HG03159 (cell line): Measurements from ENCODE around the gene CACHD1.
"Not testable (repeated sequence)": the region's sequence is repeated elsewhere in the genome, so short reads cannot be mapped to it uniquely, and the experiment has no call there.

ENCODE experiments used
- ATAC-seq: cut with Tn5 transposase; IDR thresholded peaks from one replicate; pipeline ENCODE4 v1.9.1; 2021; ENCODE audit warnings: mild to moderate bottlenecking, moderate library complexity; ENCODE audit not compliant: unreplicated experiment

Gene CACHD1

DNA sequence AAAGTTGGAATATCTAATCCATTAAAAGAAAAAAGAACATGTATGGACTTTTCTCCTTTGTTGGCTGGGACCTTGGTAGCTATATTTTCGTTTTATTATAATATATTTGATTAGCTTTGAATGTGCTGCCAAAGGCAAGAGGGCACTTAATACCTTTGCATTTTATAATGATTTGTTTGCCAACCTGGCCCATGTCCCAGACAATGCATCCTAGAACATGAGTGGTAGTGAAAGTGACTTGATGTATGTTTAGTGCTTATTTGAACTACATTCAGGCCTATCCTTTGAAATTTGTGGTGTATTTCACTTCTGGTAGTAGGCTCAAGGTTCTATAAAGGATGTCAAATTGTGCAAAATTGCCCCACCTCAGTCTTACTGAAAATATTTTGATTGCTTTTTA lies 25.9 kb downstream of the CACHD1 start:
- no peak for ATAC-seq

DNA sequence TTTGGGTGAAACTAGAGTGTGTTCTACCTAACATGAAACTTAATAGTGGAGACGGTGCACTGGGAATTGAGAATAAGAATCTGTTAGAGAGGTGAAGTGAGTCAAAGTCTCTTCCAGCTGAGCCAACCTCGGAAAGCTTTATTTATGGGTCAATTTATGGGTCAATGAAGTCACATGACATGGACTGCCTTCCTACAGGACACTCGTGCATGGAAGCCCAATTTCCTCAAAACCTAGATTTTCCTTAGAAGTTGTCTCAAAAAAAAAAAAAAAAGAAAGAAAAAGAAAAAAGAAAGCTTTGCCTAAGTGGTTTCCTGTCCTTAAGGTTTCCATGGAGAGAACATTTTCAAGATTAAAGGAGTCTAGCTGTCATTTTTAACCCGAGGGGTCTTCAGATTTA lies 26.7 kb downstream of the CACHD1 start:
- ATAC-seq, result no peak

DNA sequence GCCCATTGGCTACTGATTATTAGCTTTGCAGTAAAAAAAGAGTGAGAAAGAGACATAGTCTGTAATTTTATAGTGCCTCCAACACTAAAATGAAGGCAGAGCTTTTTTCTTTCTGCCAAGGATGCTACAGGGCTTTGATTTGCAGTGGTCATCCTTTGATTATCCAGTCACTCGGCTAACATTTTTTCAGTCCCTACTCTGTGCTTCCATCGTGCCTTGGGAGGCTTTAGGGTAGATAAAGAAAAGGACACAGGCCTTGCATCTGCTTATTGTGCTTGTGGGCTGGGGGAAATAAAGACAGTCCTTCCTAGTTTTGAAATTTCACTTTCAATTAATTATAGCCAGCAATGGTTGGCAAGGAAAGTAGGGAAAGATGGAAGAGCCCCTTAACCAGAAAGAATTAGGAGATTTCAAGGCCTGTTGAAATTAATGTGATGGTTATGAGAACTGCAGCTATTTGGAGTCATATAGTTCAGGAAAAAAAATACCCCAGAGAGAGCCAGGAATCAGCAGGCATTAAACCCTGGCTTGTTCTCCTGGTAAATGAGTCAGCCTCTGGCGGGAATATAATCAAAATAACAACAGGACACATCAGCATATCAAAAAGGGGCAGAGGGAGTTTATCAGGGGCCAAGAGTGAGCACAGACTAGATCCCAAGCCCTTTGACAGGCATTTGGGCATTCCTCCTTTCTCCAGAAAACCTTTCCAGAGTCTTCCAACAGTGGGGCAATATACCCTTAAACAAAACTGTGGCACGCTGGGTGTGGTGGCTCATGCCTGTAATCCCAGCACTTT lies 27.4 kb downstream of the CACHD1 start:
- no peak for ATAC-seq

DNA sequence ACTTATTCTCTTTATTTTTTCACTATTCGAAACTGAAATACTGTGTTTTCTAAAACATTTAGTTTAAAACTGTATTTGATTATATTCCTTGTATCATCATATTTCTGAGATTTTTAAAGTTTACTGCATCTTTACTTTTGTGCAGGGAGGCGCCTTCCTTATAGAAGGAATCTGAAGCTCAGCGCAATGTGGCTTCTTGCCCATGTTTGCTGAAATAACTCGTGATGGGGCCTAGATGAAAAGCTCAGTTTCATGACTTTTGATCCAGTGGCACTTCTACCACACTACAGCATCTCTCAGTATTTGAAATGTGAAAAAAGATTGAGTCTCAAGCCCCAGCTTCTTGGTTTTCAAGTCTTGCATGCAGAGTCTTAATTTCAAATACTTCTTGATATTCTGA lies 28.4 kb downstream of the CACHD1 start:
- no peak for ATAC-seq

DNA sequence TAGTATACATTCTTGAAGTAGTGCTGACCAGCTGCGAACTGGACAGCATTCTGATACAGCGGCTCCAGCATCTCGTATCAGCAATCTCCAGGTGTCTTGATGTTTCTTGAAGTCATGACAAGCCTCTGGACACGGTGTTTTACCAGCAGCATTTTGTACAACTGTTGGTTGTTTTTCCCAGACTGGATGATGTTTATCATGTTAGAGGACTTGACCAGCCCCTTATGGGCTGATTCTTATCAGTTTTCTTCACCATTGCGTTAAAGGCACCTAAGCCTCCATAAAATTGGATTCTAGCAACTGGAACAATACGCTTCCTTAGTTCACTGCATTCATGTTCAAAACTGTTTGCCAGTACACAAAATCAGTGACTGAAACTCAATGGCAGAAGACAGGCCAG lies 29.1 kb downstream of the CACHD1 start:
- ATAC-seq, result no peak

DNA sequence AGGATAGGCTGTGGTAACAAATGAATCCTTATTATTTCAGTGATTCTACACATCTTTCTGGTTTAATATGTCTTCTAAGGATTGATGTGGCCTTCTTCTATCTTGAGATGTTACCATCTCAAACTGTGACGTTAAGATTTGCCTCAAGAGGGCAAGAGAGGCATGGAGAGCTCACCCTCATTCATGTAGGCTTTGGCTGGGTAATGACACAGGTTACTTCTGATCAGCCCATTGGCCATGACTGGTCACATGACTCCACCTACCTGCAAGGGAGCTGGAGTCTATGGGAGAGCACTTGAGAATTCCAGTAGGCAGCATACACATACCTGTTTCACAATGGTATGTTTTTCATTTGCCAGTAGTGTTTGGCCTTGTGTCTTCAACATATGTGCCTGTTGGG lies 30.0 kb downstream of the CACHD1 start:
- no peak for ATAC-seq

DNA sequence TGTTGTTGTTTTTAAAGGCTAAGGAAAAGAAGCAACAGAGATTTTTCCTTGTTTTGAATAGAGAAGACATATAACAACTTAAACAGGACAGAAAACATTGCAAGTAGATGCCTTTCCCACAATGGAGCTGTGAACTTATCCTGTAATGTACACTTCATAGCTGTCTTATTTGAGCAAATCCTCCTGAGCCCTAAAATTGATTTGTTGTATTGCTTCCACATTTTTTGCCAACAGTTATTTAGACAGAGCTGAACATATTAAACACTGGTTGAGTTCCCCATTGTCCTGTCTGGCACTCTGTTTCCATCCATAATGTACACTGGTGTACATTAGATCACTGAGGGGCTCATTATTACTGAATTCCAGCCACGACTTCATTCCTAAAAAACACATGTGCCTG lies 32.2 kb downstream of the CACHD1 start:
- ATAC-seq, result no peak

DNA sequence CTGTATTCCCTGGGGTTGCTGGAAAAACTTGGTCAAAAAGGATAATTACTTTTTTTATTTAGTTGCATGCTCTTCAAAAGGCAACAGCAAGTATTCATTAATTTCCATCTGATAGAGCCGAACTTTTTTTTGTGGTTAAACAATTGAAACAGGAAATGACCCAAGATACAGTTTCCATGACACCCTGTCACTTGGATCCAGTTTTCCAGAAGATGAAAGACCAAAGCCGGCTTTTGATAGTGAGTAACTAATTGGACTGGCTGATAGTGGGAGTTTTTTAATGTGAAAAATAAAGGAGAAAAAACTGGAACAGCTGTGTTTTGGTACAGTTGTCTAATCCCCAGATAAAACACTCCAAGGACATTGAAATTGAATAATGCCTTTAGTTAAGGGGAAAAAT lies 33.0 kb downstream of the CACHD1 start:
- ATAC-seq, result no peak

DNA sequence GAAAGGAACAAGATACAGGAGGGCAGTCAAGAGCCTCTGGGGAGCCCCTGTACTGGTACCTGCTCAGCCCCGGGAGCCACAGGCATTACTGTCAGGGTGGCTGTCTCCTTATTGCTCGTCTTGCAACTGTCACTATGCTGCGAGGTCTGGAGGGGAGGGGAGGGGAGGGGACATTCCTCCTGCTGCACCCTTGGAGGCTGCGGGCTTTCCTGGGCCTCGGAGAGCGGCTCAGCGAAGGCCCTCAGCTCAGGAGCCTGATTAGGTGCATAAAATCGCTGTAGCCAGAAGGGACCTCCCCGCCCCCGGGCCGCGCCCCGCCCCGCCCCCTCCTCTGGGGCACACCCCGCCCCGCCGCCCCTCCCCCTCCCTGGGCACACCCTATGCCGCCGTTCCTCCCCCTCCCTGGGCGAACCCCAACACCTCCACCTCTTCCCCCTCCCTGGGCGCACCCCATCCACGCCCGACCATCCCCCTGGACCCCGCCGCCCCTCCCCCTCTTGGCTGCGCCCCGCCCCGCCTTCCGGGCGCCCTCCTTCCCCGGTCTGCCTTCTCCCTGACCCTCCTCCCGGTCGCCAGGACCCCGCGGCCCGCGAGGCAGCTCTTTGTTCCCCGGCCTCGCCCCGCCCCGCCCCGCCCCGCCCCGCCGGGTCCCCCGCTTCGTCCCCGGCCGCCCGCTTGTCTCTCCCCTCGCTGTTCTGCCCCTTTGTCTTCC lies 35.5 kb downstream of the CACHD1 start:
- no peak for ATAC-seq

DNA sequence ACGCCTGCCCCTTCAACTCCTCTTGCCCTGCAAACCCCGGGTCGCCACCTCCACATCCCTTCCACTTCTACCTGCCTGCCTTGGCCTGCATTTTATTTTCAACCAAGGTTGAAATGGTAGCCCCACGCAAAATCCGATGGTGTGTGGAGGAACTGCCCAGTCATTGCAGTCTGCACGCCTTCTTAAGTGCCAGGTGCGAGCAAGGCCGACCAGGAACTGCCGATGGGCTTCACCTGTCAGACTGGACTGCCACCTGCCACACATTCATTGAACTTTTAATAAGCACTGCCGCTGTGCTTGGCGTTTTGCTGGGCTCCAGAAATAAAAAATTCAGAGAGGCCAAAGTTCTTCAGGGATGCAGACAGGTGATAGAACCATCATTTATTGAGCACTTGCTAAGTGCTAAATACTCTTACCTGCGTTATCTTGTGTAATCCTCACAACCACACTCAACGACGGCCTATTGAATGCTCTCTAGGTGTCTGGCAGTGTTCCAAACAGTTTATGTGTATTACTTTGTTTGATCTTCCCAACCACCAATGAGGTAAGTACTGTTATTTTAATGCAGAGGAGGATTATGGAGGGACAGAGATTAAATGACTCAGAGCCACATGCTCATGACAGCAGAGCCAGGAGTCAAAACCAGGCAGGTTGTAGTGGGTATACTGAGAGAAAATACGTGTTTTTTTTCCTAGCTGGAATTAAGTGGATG lies 36.2 kb downstream of the CACHD1 start:
- no peak for ATAC-seq

DNA sequence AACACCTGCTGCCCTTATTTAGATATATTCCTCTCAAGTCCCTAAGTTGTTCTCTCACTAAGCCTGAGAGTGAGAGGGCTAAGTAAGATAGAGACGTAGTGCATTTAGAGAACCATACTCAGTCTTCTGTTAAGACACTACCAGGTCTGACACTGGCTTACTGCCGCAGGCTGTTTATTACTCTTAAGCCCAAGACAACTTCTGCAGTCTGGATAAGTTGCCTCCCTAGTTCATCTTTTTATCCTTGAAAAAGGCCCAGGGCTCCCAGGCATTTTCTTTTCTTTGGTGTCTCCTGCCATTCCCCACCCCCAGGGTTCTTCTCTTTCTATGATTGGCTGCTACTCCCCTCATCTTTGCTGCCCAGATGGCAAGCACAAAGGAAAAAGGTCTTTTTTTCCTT lies 38.7 kb downstream of the CACHD1 start:
- ATAC-seq, result no peak

DNA sequence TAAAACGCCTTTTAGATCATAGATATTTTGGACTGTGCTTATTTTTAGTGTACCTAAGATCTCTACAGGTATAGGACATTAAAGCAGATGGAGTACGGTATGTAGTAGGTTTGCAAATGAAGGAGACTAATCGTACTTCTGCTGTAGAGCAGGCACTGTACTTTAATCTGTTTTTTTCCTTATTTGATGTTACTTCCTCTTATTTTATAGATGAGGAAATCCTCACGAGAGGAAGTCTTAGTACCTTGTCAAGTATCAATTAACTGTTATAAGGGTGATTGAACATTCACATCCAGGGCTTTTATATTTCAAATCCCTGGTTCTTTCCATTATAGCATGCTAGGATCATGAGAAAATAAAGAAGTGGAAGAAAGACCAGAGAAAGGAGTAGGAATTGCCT lies 41.1 kb downstream of the CACHD1 start:
- ATAC-seq, result no peak

DNA sequence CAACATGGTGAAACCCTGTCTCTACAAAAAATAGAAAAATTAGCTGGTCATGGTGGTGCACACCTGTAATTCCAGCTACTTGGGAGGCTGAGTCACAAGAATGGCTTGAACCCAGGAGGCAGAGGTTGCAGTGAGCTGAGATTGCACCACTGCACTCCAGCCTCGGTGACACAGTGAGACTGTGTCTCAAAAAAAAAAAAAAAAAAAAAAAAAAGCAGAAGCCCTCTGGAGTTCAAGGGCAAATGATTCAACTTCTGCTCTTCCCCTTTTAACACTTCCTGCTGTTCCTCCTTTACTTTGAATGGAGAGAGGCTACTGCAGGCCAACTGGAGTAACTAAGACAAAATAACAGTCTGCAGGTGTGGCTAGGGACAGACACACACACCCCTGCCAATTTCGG lies 42.3 kb downstream of the CACHD1 start:
- ATAC-seq, result not testable (repeated sequence)

DNA sequence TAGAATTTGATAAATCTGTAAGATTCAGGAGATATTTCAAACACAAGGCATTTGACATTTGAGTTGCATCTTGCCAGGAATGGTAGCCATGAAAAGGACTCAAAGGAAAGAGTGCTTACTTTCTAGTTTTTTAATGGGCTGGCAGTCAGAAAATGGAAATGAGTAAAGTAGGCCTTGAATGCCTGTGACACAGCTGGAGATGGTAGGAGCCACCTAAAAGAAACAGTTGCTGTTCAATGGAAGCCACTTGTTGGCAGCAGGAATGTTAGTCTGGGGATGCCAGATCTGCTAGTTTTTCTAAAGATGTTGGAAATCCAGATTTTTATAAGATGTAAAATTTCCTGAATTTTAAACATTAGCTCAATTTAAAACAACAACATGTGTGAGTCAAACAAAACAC lies 43.6 kb downstream of the CACHD1 start:
- ATAC-seq, result no peak

DNA sequence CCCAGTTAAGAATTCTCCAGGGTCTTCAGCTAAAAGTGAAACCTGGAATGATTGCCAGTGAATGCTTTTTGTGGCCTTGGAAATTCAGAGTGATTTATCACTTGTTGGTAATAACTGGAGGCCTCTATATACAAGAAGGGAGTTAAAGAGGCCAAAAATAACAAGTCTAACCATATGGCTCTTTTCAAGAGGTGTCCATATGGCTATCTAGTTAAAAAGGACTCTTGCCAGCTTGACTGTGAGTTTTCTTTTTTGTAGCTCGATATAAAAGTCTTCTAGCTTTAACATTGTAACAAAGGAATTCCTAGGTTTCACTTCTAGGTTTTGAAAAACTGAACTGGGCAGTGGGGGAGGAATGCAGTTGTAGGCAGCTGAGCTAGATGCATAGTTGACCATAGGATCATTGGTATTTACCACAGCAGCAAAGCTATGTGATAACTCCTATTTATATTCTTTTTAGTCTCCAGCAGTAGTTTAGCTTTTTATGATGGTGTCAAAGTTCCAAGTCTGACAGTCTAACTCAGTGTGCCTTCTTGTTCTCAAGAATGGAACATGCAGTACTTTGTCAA lies 44.4 kb downstream of the CACHD1 start:
- no peak for ATAC-seq

DNA sequence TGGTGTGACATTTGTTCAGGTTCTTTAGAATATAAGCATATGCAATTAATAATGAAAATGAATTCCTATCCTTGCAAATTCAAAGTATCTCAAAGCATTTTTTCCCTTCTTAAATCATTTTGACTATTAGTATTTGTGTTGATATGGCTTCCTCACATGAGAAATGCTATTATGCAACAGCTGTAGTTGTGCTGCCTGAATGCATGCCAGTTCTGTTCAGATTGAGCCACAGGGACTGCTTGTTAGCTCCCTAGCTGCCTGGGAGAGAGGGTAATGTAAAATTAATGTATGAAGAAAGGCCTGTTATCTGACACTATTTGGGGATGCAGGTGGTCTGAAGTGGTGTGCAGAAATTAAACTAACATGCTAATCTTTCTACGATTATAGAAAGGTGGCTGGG lies 45.5 kb downstream of the CACHD1 start:
- no peak for ATAC-seq

DNA sequence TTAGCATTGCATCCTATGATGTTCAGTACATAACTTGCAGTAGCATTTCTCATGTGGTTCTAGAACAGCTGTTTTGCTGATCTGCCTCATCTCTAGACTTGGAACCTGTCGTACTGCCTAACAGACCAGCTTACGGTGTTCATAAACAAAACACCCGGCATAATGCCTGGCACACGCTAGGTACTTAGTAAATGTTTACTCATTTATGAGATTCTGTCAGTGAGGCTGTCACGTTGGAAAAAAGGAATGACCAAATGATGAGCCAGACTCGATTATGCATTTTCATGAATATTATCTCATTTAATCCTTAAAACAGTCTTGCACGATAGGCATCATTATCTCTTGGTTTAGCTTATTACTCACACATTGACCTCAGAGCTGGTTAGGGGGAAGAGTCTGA lies 46.4 kb downstream of the CACHD1 start:
- no peak for ATAC-seq

DNA sequence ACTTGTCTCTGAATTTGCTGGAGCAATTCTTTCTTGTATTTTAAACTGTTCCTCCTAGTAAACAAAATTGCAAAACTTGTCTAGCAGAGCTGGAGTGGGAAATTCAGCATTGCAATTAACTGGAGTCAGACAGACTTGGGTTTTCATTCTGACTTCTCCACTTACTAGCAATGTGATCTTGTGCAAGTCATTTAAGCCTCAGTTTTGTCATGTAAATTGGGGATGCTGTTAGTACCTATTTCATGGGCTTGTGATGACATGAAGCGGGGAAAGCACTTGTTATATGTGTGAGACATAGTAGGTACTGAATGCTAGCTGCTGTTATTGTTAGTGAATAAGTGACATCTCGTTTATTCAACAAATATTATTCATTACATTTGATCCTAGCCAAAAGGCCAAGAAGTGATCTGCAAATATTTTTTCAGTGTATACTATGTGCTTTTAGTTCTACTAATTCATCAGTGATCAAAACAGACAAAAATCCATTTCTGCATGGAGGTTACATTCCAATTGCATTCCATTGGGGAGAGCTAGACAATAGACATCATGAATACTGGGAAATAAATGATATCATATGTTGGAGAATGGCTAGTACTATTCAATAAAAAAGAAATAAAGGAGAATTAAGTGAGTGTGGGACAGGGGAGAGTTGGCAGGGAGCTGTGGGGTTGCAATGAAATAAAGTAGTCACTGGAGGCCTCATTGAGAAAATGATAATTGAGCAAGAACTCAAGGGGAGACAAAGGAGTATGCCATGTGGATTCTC lies 47.1 kb downstream of the CACHD1 start:
- ATAC-seq, result no peak

DNA sequence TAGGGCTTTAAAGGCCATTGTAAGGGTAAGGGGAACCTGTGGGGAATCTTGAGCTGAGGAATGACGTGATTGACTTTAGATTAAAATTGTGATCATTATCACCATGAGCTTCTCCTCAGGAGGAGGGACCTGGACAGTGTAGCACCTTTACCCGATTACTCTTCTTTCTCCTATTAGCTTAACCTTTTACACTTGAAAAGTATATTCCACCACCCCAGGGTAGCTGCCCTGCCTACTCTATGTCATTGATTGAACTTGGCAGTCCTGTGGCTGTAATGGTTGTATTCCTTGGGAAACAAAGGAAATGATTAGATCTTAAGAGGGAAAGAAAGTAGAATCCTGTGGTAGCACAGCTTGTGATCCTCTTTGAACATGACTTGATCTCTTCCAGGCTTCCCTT lies 47.7 kb downstream of the CACHD1 start:
- no peak for ATAC-seq

DNA sequence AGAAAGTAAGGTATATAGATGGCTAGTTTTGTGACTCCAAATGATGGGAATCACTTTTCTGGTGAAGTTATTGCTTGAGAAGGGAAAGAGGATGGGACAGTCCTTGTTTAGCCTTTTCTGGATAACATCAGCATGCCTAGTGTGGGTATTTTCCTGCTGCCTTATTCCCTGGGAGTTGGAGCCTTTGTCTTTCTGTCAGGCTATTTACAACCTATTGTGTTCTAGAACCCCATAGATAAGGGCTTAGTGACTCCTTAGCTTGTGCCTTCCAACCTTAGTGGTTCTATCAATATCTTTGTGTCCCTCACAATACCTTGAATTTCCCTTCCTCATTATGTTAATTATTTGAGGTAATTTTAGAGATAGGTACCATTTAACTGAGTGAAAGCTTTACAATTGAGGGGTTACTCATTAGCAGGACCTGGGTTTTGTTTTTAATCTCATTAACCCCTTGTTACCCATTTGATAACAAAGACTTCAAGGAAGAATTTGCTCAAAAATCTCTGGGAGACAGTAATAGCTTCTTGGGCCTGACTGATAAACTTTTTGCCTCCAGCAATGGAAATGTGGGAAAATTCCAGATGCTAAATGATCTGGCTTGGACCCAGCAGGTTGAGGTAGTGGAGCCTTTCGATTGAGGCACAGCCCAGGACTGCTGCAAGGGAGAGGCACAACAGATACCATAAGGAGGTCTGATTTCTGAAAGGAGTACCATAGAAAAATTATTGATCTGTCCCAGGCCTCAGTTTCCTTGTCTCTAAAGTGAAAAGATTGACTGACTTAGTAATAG lies 49.0 kb downstream of the CACHD1 start:
- ATAC-seq, result no peak
